NCI-H2171 treated with DMSO at 0.1 percent for 48 hours (cell line): ENCODE data around the gene CPEB2.

Experiments
- DNase-seq: peaks from one replicate; lab custom pipeline; 2025; lab: John Stamatoyannopoulos, UW

Gene CPEB2

DNA sequence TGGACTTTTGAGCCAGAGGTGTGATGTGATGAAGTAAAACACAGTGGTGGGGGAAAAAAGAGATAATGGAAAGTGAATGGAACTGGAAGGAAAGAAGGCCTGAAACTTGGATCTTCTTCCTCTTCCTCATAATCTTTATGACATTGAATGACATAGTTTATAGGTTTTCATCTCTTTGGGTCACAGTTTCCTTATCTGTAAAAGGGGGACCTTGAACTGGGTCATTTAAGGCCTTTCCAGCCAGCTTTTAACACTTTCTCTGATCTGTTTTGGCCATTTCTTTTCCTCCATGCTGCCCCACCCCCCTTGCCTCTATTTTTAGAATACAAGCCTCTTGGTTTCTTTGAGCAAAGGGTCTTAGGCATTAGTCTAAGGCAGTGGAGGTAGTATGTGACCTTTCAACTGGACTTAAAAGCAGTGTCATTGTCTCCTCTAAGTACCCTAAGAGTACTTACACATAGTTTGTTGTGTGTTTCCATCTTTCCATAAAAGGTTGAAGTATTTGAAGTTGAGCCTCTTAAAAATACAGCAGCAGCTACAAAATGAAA is 7.8 kb downstream of the CPEB2 start:
- no peak for DNase-seq

DNA sequence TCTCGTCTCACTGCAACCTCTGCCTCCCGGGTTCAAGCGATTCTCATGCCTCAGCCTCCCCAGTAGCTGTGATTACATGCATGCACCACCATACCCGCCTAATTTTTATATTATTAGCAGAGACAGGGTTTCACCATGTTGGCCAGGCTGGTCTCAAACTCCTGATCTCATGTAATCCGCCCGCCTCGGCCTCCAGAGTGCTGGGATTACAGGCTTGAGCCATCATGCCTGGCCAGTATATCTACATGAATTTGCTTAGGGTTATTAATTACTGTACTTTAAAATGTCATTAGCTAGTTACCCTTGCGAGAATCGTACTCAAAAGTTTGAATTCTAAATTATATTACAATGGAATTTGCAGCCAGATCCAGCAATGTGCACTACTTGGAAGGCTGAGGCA is 8.9 kb downstream of the CPEB2 start:
- DNase-seq = no peak

DNA sequence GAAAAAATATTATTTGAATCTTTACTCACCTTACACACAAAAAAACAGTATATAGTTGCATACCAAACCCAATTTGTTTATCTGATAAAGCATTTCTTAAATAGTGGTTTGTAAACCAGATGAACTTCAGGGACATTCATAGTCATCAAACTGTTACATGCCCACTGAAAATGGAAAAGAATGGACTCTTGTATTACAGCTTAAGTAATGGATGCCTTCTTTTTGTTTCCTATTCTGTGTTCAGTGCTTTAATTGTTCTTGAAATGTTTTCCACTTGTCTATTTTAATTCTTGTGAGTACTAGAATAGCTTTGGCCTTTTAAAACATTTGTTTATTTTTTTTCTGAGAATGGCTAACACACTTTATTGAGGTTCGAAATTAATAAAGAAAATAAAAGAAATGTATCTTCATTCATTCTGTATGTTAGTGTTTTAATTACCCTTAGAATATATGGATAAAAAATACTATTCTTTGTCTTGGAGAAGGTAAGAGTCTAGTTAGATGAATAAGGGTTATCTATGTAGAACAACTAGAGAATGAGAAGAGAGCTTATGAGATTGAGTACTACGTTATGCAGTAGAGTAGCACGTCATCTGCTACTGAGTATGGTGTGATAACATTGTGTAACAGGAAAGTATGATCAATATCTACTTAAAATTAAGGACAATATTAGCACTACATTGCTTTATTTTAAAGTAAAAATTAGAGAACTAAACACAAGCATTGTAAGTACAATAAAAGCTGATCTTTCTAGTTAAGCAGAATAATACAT is 9.9 kb downstream of the CPEB2 start:
- no peak for DNase-seq

- DNase-seq = no peak
Measured at GRCh38 chr4:15013585-15013984, 11.3 kb downstream of the CPEB2 start.

- no peak for DNase-seq
Measured at GRCh38 chr4:15015170-15015569, 12.9 kb downstream of the CPEB2 start.

GRCh38 chr4:15018361-15018760 is 16.1 kb downstream of the CPEB2 start:
- DNase-seq = no peak

DNA sequence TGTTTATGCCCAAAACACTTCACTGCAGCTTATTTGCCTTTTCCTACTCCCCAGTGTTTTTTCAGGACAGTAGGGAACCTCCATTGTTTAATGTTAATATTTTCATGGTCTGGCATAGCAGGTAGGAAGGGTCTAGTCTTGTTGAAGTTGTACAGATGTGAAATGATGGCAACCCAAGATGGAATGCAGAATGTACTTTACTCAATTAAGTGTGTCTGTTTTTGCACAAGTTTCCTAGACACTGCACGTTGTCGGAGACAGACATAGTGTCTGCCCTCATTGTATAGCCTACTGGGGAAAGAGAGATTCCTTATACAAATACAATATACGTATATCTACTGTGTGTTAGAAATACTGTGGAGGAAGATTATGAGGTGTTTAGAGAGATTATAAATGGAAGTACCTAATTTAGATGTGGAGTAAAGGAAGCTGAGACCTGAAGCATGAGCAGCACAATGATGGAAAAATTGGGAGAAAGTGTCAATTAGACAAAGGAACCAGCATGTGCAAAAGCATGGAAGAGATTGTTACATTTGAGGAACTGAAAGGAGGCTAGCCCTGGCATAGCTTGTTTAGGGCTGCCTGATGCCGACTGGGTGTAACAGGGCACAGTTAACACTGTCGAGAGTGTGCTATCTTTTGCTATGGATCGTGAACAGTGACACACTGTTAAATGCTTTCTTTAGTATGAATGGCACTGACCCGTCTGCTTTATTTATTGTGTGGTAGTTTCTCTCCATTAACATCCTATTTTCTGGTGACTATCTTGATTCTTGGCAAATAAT is 18.4 kb downstream of the CPEB2 start:
- DNase-seq = no peak

DNA sequence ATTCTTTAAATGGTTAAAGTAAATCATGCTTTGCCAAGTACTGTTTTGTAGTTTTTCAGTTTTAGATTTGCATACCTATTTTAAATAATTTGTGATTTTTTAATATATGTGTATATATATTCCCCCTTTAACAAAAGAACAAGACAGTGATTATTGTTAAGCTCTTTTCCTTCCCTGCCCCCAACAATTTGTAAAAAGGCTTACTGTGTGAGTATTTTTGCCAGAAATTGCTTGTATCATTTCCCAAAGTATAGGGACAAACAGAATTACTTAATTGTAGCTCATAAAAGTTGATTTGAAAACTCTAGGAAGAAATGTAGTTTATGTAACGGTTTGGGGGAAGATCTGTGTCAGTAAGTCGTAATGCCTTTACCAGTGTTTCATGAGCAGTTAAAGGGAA is 19.0 kb downstream of the CPEB2 start:
- no peak for DNase-seq

DNA sequence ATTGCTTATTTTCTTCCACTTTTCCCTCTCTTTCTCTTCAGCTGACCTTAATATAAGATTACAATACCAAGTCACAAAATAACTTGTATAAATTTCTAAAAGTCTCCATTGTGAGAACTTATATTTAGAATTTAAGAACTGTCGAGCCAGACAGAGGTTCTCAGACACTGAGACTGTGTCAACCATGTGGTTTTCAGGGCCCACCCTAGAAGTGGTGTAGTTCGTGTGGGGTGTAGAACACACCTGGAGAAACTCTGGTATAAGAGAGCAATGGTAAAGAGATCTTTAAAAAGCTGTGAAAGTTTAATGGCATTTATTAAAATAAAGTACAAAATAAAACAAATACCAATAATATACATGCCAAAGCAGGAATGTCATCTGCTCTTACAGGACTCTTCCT is 19.7 kb downstream of the CPEB2 start:
- no peak for DNase-seq

- no peak for DNase-seq
Measured at GRCh38 chr4:15024386-15024785, 22.1 kb downstream of the CPEB2 start.

- no peak for DNase-seq
Measured at GRCh38 chr4:15025693-15026092, 23.4 kb downstream of the CPEB2 start.

GRCh38 chr4:15027921-15028435 is 25.7 kb downstream of the CPEB2 start:
- no peak for DNase-seq

DNA sequence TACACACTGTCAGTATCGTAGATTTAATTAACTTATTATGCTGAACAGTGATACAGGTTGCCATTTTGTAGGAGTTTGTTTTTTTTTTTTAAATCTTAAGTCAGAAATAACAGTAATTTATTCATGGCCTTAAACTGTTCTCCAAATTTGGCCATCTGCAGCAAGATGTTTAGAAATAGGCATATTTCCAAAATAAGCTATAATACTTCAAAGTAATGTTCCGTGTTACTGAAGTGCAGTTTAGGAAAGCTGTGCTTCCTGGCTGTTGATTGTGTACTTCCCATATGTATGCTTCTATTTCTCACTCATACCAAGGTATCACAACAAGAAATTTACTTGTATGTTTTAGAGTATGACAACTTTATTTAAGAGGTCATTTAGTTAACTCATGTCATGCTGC is 28.9 kb downstream of the CPEB2 start:
- no peak for DNase-seq

- DNase-seq = no peak
Measured at GRCh38 chr4:15031993-15032675, 29.9 kb downstream of the CPEB2 start.

DNA sequence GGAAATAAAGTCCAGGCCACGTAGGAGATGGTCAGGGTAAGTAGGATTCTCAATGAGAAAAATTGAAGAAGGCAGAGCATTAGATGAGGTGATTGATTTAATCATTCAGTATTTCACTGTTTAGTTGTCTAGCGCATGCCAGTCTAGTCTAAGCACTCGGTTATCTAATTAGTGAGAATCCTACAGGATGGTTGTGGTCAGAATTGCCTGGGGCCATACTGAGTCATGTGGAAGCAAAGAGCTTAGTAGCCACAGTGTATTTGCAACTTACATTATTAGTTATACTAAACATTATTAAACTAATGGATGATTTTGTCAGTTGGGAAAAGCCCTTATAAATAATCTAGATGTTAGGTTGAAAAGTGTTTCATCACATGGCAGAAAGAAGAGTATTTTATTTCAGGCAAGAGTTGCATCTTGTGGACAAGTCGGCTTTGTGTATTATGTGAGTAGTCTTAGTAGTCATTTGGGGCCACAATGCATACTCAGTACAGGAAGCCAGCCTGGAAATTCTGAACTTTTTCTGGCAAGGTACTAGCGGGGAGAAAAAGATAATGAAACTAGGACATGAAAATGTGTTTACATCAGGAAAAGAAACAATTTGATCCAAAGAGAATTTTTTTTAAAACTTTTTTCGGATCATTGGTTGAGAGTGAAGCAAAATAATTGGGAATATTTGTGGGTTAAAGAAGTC is 31.9 kb downstream of the CPEB2 start:
- DNase-seq = no peak

- DNase-seq = no peak
Measured at GRCh38 chr4:15035159-15035558, 32.9 kb downstream of the CPEB2 start.

- DNase-seq = no peak
Measured at GRCh38 chr4:15037923-15038541, 35.8 kb downstream of the CPEB2 start.

- DNase-seq = no peak
Measured at GRCh38 chr4:15040916-15041463, 38.7 kb downstream of the CPEB2 start.

DNA sequence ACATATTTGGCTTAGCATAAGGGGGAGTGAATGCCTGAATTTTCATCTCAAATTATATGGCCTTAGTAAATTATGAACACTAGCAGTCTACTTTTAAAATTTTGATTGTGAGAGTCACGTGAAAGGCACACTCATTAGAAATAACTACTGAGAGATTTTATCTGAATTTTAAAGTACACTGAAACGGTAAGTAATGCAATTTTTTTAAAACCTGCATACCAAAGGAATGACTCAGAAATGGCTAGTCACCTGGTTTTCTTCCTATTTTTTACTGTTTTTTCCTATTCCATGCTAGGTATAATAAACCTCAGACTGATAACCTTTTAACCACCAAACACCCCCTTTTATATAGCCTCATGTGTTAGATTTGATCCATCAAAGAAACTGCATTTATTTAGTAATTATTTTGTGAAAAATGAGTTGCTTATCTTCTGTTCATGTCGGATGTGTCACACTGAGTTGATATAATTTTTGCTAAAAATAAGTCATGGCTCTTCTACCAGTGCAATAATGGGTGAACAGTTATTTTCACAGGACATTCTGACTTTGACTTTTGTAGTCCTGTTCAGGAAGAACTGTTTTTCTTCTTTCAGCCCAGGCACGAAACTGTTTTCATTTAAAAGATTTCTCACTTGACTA is 40.4 kb downstream of the CPEB2 start:
- no peak for DNase-seq

DNA sequence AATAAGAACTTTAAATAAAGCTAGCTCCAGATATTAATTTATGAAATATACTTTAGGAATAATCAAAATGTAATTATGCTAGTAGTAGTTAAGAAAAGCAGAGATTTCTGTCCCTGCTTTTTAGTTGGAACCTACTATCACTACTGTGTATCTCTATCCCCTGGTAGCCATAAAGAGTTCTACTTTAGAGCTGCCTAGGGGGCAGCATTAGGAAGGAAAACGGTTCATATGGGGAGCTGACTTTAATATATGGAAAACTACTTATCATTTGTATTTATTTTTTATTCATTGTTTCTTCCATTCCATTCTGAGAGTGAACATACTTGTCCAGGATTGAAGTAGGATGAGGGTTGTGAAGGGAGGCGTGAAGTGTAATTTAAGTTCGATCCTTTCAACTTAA is 40.9 kb downstream of the CPEB2 start:
- no peak for DNase-seq

DNA sequence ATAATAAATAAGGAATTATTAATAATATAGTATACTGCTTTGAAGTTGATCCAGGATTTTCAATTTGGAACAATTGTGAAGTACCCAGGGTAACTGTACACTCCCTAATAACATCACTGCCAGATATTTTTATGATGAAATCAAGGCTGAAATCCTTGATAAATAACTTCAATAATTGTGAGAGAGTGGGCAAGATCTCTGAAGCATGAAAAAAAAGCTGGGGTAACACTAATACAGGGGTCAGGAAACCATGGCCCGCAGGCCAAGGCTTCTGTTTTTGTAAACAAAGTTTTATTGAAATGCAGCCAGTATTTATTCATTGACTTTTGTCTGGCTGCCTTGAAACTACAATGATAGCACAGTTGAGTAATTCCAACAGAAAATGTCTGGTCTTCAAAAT is 41.6 kb downstream of the CPEB2 start:
- no peak for DNase-seq
